Erythroblast (primary cell): ENCODE measurements around the gene OR51T1.

Source experiments
- GATA1 ChIP-seq: IDR thresholded peaks from 2 replicates; pipeline ENCODE4 v1.6.1; 2011; ENCODE audit warnings: low read depth, mild to moderate bottlenecking, control low read depth, low read length, moderate library complexity
- POLR2A ChIP-seq: IDR thresholded peaks from 2 replicates; pipeline ENCODE4 v1.6.1; 2011; ENCODE audit warnings: mild to moderate bottlenecking, low read length

- TF ChIP-seq POLR2A (no peak), GATA1 (no peak)
Observed at GRCh38 chr11:4926608-4927007, 44.9 kb downstream of the OR51T1 start.
